A549 (cell line): ENCODE data around the gene PDS5A.

Source experiments
- CEBPB ChIP-seq, 2 experiments: fragments of >200 bp in 1 of 2; sonication (Bioruptor Twin) in 1 of 2; formaldehyde crosslinking in 1 of 2; IDR thresholded peaks; 2 replicates each; pipeline ENCODE4 v1.6.1; 2012 to 2016
- CTCF ChIP-seq: fragments of >200 bp; sonication (Bioruptor Twin); formaldehyde crosslinking; IDR thresholded peaks from 3 replicates; pipeline ENCODE4 v1.5.1; 2016
- ELK1 ChIP-seq: fragments of 150-350 bp; IDR thresholded peaks from 2 replicates; pipeline ENCODE4 v1.6.1; 2014; ENCODE audit warnings: low read depth, mild to moderate bottlenecking, low read length
- EP300 ChIP-seq, 2 experiments: fragments of >200 bp; sonication (Bioruptor Twin); formaldehyde crosslinking; IDR thresholded peaks; 2 replicates in 1 of 2; 3 replicates in 1 of 2; pipeline ENCODE4 v1.6.1; 2016 to 2017
- JUNB ChIP-seq: fragments of >200 bp; sonication (Bioruptor Twin); formaldehyde crosslinking; IDR thresholded peaks from 2 replicates; pipeline ENCODE4 v1.6.1; 2016
- NR3C1 ChIP-seq: fragments of >200 bp; sonication (Bioruptor Twin); formaldehyde crosslinking; IDR thresholded peaks from 3 replicates; pipeline ENCODE4 v1.6.1; 2017
- PHF8 ChIP-seq: fragments of 200-600 bp; sonication (generic); IDR thresholded peaks from 2 replicates; pipeline ENCODE4 v1.6.1; 2016; ENCODE audit warnings: low read depth, mild to moderate bottlenecking, antibody characterized with exemption, moderate library complexity, borderline replicate concordance
- POLR2A ChIP-seq: IDR thresholded peaks from 2 replicates; pipeline ENCODE4 v1.6.1; 2012; ENCODE audit warnings: mild to moderate bottlenecking, low read length
- SREBF2 ChIP-seq: fragments of 450-650 bp; IDR thresholded peaks from 2 replicates; pipeline ENCODE4 v1.6.1; 2014; ENCODE audit warnings: mild to moderate bottlenecking, moderate library complexity

- TF ChIP-seq JUNB (no peak), POLR2A (no peak), CTCF (peak; percentile 72), SREBF2 (no peak), EP300 (IDR thresholded peaks at IDR 0.05) (no peak), NR3C1 (no peak), CEBPB (IDR thresholded peaks at IDR 0.05) (no peak), PHF8 (no peak), ELK1 (no peak)
Measured at GRCh38 chr4:39976141-39976944, 1.4 kb downstream of the PDS5A start.
